GM12891 (cell line): ENCODE data around the gene BABAM2.

ENCODE experiments used
- POLR2A ChIP-seq: IDR thresholded peaks from 2 replicates; pipeline ENCODE4 v1.6.1; 2011; ENCODE audit warnings: low read depth, low read length, control low read depth
- POLR2AphosphoS5 ChIP-seq: IDR thresholded peaks from 2 replicates; pipeline ENCODE4 v1.6.1; 2011; ENCODE audit warnings: low read depth, low read length, control low read depth
- TAF1 ChIP-seq: IDR thresholded peaks from 2 replicates; pipeline ENCODE4 v1.6.1; 2011; ENCODE audit warnings: low read depth, low read length, control low read depth

- TF ChIP-seq POLR2A (no peak), POLR2AphosphoS5 (no peak), TAF1 (no peak)
Observed at GRCh38 chr2:28160986-28161425, 270.5 kb downstream of the BABAM2 start.
